NCI-H345 treated with DMSO at 0.1 percent for 48 hours (cell line): ENCODE results near the gene KRTAP10-7.
"Not testable (repeated sequence)": the region's sequence is repeated elsewhere in the genome, so short reads cannot be mapped to it uniquely, and the experiment has no call there.

Experiments
- DNase-seq: peaks from one replicate; lab custom pipeline; 2025; ENCODE audit not compliant: unreplicated experiment; lab: John Stamatoyannopoulos, UW

KRTAP10-7 gene

DNA sequence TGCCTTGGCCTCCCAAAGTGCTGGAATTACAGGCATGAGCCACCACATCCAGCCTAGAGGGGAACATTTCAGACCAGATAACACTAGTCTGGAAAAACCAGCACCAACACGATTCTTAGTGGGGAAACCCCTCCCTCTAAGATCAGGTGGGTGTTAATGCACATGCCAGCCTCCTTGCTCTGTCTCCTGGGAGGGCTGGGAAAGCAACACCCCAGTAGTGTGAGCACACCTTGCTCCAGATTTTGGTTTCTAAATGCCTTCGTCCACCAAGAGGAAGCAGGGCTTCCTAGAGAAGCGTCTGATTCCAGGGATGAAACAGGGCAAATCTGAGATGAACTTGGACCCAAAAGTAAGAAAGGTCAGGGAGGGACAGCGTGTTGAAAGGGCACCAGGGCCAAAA is 29.1 kb upstream of the KRTAP10-7 start:
- DNase-seq, result no peak

DNA sequence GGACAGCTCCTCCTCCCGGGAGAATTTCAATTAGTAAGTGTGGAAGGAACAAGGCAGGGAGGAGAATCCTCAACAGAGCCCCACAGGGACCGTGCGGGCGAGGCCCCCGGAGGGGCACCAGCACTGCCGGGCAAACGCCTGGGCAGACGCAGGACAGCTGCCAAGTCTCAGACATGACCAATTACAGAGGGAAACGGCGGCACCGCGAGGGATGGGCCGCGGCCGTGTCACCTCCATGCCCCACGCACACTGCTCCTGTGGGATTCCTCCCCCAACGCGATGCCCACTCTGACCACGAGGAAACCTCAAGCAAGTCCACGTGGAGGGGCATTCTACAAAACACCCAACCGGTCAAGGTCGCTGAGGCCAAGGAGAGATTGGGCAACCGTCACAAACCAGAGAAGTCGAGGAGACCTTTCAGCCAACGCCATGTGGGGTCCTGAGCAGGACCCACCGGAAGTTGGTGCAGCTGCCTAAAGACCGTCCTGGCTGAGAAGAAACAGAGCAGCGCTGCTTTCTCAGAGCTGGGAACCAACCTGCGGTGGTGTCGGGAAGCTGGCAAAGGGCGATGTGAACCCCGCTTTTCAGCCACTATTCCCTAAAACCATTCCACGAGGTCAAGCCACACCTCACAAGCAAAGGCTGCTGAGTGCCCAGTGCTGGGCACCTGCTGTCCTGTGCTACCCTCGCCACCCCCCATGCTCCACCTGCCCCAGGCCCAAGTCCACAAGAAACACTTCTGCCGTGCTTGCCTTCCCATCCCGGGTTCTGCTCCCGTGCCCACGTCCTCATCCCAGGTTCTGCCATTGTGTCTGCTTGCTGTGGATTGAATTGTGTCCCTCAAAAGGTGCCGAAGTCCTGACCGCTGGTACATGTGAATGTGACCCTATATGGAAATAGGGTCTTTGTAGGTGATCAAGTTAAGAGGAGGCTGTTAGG is 28.3 kb upstream of the KRTAP10-7 start:
- no peak for DNase-seq

DNA sequence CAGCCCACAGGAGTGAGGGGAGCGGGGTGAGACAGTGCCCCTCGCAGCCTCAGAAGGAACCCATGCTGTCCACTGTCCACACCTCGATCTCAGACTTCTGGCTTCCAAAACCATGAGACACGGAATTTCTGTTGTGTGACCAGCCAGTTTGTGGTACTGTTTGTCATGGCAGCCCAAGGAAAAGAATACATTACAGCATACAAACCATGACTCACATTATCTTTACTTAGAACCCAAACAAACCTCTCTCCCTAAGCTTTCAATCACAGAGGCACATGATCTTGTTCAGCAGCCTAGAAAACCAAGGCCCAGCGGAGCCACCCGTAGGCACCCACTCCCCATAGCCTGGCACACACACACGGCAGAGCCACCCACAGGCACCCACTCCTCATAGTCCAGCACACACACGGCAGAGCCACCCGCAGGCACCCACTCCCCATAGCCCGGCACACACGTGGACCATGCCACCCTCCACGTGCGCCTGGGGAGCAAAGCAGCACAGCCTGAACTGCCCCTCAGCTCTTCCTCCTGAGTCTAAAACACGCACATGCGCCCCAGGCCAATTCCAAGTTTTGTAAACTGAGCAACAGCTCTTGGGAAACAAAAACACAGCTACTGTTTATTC is 27.3 kb upstream of the KRTAP10-7 start:
- no peak for DNase-seq

DNA sequence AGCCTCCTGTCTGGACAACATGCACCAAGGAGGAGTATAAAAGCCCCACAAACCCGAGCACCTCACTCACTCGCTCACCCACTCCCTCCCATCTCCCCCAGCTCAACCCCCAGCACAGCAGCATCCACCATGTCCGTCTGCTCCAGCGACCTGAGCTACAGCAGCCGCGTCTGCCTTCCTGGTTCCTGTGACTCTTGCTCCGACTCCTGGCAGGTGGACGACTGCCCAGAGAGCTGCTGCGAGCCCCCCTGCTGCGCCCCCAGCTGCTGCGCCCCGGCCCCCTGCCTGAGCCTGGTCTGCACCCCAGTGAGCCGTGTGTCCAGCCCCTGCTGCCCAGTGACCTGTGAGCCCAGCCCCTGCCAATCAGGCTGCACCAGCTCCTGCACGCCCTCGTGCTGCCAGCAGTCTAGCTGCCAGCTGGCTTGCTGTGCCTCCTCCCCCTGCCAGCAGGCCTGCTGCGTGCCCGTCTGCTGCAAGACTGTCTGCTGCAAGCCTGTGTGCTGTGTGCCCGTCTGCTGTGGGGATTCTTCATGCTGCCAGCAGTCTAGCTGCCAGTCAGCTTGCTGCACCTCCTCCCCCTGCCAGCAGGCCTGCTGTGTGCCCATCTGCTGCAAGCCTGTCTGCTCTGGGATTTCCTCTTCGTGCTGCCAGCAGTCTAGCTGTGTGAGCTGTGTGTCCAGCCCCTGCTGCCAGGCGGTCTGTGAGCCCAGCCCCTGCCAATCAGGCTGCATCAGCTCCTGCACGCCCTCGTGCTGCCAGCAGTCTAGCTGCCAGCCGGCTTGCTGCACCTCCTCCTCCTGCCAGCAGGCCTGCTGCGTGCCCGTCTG is 26.6 kb upstream of the KRTAP10-7 start, which contains the start of gene KRTAP10-4:
TSS of gene KRTAP10-4 (plus strand) at position 100 of the 827 bp plus-strand sequence. CDS start at position 130, 30 bp downstream.
- not testable (repeated sequence) for DNase-seq

DNA sequence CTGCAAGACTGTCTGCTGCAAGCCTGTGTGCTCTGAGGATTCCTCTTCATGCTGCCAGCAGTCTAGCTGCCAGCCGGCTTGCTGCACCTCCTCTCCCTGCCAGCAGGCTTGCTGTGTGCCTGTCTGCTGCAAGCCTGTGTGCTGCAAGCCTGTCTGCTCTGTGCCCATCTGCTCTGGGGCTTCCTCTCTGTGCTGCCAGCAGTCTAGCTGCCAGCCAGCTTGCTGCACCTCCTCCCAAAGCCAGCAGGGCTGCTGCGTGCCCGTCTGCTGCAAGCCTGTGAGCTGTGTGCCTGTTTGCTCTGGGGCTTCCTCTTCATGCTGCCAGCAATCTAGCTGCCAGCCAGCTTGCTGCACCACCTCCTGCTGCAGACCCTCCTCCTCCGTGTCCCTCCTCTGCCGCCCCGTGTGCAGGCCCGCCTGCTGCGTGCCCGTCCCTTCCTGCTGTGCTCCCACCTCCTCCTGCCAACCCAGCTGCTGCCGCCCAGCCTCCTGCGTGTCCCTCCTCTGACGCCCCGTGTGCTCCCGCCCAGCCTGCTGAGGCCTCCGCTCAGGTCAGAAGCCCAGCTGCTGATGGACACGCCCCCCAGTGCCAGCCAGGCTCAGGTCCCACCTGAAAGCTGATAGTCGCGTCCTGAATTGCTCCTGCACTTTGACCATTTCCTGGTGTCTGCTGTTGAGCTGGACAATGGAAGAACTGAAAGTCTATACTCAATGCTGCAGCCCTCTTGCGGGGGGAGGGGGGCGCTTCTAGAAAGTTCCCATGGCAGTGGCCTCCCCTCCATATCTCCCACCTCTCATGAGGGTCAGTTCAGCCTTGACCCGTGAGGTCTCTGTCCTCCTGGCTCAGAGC is 25.7 kb upstream of the KRTAP10-7 start:
- no peak for DNase-seq

- DNase-seq, result no peak
These were observed 24.9 kb upstream of the KRTAP10-7 start for GRCh38 chr21:44575307-44576024.

- no peak for DNase-seq
These were observed 24.4 kb upstream of the KRTAP10-7 start for GRCh38 chr21:44576025-44576420.

DNA sequence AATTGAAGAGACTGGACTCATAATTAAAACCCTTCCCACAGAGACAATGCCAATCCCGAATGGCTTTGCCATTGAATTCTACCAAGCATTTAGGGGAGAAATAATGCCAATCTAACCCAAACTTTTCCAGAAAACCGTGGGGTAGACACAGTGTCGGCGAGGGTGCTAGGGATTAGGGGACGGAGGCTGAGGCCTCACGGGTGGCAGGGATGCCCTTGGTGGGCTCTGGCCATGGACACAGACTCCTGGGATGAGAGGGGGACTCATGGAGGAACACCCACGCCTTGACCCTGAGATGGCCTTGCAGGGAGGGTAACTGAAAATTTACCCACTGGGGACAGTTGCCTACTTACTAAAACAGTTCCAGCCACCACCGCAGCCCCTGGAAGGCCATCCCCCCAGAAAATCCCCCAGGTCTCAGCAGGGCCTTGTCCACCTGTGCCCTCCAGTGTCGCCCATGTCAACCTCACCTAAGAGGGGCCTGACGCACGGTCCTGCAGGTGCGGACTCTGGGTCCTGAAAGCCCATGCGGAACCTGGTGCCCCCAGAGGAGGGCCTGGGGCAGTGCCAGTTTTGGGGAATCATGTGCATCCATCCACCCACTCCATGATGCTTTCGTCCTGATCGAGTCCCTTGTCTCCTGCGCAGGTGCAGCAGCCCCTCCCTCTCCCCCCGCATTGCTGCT is 21.9 kb upstream of the KRTAP10-7 start:
- no peak for DNase-seq

DNA sequence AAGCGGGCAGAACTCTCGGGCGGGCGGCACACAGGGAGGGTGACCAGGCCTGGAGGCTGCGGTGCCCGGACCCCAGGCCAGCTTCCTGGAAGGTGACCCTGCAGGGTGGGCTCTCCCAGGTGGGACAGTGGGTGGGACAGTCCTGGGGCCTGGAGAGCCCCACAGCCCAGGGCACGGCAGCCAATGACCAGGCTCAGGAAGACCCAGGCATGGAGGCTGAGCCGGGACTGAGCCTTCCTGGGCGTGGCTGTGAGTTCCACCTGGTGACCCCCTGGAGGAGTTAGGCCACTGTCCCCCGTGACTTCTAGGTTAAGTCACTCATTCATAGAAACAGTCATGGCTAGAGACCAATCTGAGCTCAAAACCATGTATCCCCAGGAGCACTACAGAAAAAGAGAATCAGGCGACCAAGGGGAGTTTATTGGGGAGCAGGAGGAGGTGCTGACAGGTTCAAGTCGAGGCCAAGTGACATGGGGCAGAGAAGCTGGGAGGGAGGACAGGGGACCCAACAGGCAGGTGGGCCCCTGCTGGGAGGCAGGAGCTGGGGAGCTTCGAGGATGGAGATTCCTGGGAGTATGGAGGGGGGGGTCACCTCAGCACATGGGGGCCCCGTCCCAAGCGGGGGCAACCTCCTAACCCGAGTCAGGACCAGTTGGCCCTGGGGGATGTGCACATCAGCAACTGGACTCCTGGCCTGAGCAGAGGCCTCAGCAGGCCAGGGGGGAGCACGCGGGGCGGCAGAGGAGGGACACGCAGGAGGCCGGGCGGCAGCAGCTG is 21.2 kb upstream of the KRTAP10-7 start:
- no peak for DNase-seq

DNA sequence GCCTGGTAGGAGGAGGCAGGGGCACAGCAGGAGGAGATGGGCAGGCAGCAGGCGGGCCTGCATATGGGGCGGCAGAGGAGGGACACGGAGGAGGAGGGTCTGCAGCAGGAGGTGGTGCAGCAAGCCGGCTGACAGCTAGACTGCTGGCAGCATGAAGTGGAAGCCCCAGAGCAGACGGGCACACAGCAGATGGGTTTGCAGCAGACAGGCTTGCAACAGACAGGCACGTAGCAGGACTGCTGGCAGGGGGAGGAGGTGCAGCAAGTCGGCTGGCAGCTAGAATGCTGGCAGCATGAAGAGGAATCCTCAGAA is 20.6 kb upstream of the KRTAP10-7 start:
- no peak for DNase-seq

GRCh38 chr21:44580231-44580821 is 20.1 kb upstream of the KRTAP10-7 start, which contains the start of gene KRTAP10-5:
Gene KRTAP10-5 (minus strand): TSS chr21:44580604. CDS start chr21:44580578, 26 bp downstream.
- DNase-seq, result not testable (repeated sequence)

DNA sequence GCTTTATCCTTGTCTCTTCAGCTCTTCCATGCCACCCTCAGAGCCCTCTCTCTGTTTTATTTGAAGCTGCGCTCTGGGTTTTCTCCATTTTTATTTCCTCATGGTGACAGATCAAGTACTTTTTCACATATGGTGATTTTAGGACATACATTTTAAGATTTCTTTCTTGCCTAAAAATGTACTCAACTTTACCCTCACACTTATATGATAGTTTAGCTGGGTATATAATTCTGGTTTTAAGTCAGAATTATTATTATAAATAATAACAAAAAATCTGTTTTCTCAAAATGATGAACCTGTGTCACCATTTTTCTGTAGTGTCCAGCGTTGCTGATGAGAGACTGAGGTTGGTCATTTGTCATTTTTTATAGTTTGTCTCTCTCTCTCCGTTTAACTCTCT is 19.2 kb upstream of the KRTAP10-7 start:
- DNase-seq, result no peak

DNA sequence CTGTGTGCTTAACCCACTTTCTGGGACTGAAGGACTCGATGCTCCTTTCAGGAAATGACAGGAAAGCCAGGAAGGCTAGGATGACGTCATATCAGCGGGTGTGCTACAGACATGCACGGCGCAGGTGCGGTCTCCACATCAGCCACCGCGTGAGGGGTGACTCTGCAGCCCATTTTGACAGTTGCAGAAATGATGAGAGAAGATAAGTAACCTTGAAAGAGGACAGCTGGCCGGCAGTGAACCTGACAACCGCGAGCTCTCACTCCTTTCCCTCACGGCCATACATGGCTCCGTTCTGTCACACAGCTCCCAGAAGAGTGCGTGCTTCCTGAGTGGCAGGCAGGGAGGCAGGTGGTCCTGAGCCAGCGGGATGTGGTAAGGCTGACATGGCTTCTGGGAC is 18.3 kb upstream of the KRTAP10-7 start:
- DNase-seq, result peak; percentile 37

- no peak for DNase-seq
These were observed 17.2 kb upstream of the KRTAP10-7 start for GRCh38 chr21:44583089-44583799.

DNA sequence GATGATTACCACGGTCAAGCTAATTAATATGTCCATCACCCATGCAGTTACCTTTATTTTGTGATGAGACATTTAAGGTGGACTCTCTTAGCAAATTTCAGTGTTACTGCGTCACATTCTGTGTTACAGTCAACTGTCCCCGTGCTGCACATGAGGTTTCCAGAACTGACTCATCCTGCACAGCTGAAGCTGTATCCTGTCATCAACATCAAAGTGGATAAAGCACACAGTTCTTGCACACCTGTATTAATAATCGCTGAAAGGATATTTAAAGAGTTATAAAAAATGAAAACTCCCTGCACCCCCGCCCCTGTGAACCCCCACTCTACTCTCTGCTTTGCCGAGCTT is 16.6 kb upstream of the KRTAP10-7 start:
- DNase-seq, result no peak

DNA sequence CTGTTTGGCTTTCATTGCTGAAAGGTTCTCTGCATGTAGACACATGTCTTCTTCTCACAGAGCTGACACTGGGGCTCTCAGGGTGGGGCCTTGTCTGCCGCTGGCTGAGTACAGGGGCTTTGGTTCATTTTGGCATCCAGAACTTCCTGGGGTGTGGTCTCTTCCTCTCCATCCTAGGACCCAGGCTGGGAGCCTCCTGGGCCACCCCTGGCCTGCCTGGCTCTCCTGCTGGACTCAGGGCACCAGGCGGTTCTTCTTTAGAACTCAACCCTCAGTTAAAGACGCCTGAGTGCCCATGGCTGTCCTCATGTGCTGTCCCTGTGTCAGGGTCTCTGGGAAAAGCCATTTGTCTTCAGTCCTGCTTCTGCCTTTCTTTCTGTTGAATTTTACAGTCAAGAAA is 14.5 kb upstream of the KRTAP10-7 start:
- no peak for DNase-seq

GRCh38 chr21:44589094-44589493 is 11.3 kb upstream of the KRTAP10-7 start:
- DNase-seq, result no peak
